SHP77 (cell line): ENCODE data around the gene SIRT2.

Experiments used
- DNase-seq, 2 experiments: peaks; one replicate each; lab custom pipeline; 2025; lab: John Stamatoyannopoulos, UW

The SIRT2 gene

GRCh38 chr19:38920602-38921419 is 21.4 kb upstream of the SIRT2 start:
- DNase-seq: no peak

- DNase-seq: no peak
Observed at GRCh38 chr19:38919837-38920601, 20.6 kb upstream of the SIRT2 start.

GRCh38 chr19:38918526-38918925 is 19.1 kb upstream of the SIRT2 start:
- no peak for DNase-seq

GRCh38 chr19:38917921-38918491 is 18.6 kb upstream of the SIRT2 start:
- peak; percentile 78 to 79 for DNase-seq

GRCh38 chr19:38917516-38917915 is 18.1 kb upstream of the SIRT2 start:
- peak; percentile 58 to 73 for DNase-seq

- no peak for DNase-seq
Observed at GRCh38 chr19:38915329-38916321, 16.2 kb upstream of the SIRT2 start.

- no peak for DNase-seq
Observed at GRCh38 chr19:38913958-38914357, 14.5 kb upstream of the SIRT2 start.

- DNase-seq: no peak
Observed at GRCh38 chr19:38912600-38913514, 13.4 kb upstream of the SIRT2 start.

- DNase-seq: no peak
Observed at GRCh38 chr19:38911388-38912001, 12.1 kb upstream of the SIRT2 start.

- no peak for DNase-seq
Observed at GRCh38 chr19:38910488-38910887, 11.1 kb upstream of the SIRT2 start.

- DNase-seq: no peak
Observed at GRCh38 chr19:38908911-38909310, 9.5 kb upstream of the SIRT2 start.

- no peak for DNase-seq
Observed at GRCh38 chr19:38907670-38908069, 8.3 kb upstream of the SIRT2 start.

GRCh38 chr19:38907227-38907626 is 7.8 kb upstream of the SIRT2 start:
- DNase-seq: no peak

GRCh38 chr19:38905620-38906019 is 6.2 kb upstream of the SIRT2 start:
- no peak for DNase-seq

- DNase-seq: no peak
Observed at GRCh38 chr19:38904581-38905539, 5.4 kb upstream of the SIRT2 start.

GRCh38 chr19:38901683-38902082 is 2.3 kb upstream of the SIRT2 start:
- DNase-seq: no peak

GRCh38 chr19:38900743-38901190 is 1.3 kb upstream of the SIRT2 start:
- no peak for DNase-seq

GRCh38 chr19:38900202-38900629 is 798 bp upstream of the SIRT2 start:
- no peak for DNase-seq
